Endothelial cell of umbilical vein (primary cell): Measurements from ENCODE around the gene SCTR. TPM values are rescaled to one million over a fixed set of nuclear protein-coding genes. Genes with fewer than 3 reads are reported as not detected.

Experiments
- BruUV-seq: library from RNA; stranded (reverse); fragments of 400-500 nt; replicated peaks from 2 replicates; lab custom pipeline; 2021; lab: Mats Ljungman, UMichigan
- CTCF ChIA-PET: fragments of 300-600, 350-600 bp; sonication (Branson Sonifier 250); formaldehyde crosslinking; loops from one replicate; lab custom pipeline; 2021; ENCODE audit warnings: antibody characterized with exemption, inconsistent platforms; lab: Charles Lee
- POLR2A ChIA-PET: fragments of 300-600, 350-600 bp; sonication (Branson Sonifier 250); formaldehyde crosslinking; loops from one replicate; lab custom pipeline; 2021; ENCODE audit warnings: antibody characterized with exemption, inconsistent platforms; lab: Charles Lee
- DNase-seq: peaks from one replicate; pipeline ENCODE4 v3.0.0-alpha.2; 2011; ENCODE audit warnings: low read depth, low spot score
- FAIRE-seq: peaks from 2 replicates; lab custom pipeline; 2011; peaks lifted over from hg19 to GRCh38; lab: Jason Lieb, UNC
- H2AFZ ChIP-seq: 2 replicates; pipeline ENCODE4 v1.6.0; 2012; ENCODE audit warnings: low read depth, low read length, control low read depth, inconsistent platforms
- H3K27ac ChIP-seq: 2 replicates; pipeline ENCODE4 v1.5.1; 2011; ENCODE audit warnings: low read depth, mild to moderate bottlenecking, control low read depth, low read length, moderate library complexity; ENCODE audit not compliant: insufficient read depth
- H3K27me3 ChIP-seq, 2 experiments: 2 replicates each; pipeline versions ENCODE4 v1.6.0 to v1.6.1; 2011; ENCODE audit warnings: low read length in 2 of 2, mixed read lengths in 1 of 2; ENCODE audit not compliant: control insufficient read depth in 2 of 2, insufficient read depth in 2 of 2
- H3K36me3 ChIP-seq, 2 experiments: 2 replicates in 1 of 2; 3 replicates in 1 of 2; pipeline ENCODE4 v1.5.1; 2011; ENCODE audit warnings: low read length in 2 of 2, mild to moderate bottlenecking in 1 of 2, moderate library complexity in 1 of 2; ENCODE audit not compliant: control insufficient read depth in 2 of 2, insufficient read depth in 2 of 2; ENCODE audit errors: extremely low read depth in 1 of 2
- H3K4me1 ChIP-seq: 3 replicates; pipeline ENCODE4 v1.5.1; 2011; ENCODE audit warnings: mild to moderate bottlenecking, low read length; ENCODE audit not compliant: control insufficient read depth, insufficient read depth; ENCODE audit errors: extremely low read depth
- H3K4me2 ChIP-seq: 2 replicates; pipeline ENCODE4 v1.6.1; 2011; ENCODE audit warnings: low read length, control low read depth, mixed read lengths; ENCODE audit not compliant: insufficient read depth
- H3K4me3 ChIP-seq, 3 experiments: fragments of 200-600 bp in 1 of 3; sonication (generic), shearing (Covaris generic) in 1 of 3; replicated peaks in 1 of 3; 2 replicates each; pipeline ENCODE4 v1.5.1; 2011 to 2016; ENCODE audit warnings: control low read depth in 3 of 3, low read length in 3 of 3, mild to moderate bottlenecking in 2 of 3, inconsistent platforms in 1 of 3, low read depth in 1 of 3, moderate library complexity in 1 of 3; ENCODE audit not compliant: insufficient read depth in 1 of 3
- H3K79me2 ChIP-seq: 2 replicates; pipeline ENCODE4 v1.6.0; 2012; ENCODE audit warnings: low read length, inconsistent platforms; ENCODE audit not compliant: control insufficient read depth, insufficient read depth
- H3K9ac ChIP-seq: replicated peaks from 2 replicates; pipeline ENCODE3; 2011; ENCODE audit warnings: low read length, control low read depth; ENCODE audit not compliant: insufficient read depth; ENCODE audit errors: extremely low read depth
- H3K9me1 ChIP-seq: replicated peaks from 3 replicates; pipeline ENCODE4 v1.6.0; 2011; ENCODE audit warnings: mild to moderate bottlenecking, low read length; ENCODE audit not compliant: control insufficient read depth, insufficient read depth; ENCODE audit errors: extremely low read depth
- H3K9me3 ChIP-seq: replicated peaks from 2 replicates; pipeline ENCODE4 v1.5.1; 2012; ENCODE audit warnings: low read length, inconsistent platforms; ENCODE audit not compliant: control insufficient read depth, insufficient read depth
- H4K20me1 ChIP-seq: replicated peaks from 2 replicates; pipeline ENCODE3; 2011; ENCODE audit warnings: mild to moderate bottlenecking, low read length; ENCODE audit not compliant: control insufficient read depth, insufficient read depth; ENCODE audit errors: extremely low read depth
- EZH2 ChIP-seq: IDR thresholded peaks from 2 replicates; pipeline ENCODE4 v1.6.1; 2012; ENCODE audit warnings: borderline replicate concordance, low read depth, mild to moderate bottlenecking, moderate library complexity, low read length, inconsistent platforms; ENCODE audit not compliant: severe bottlenecking
- FOS ChIP-seq: IDR thresholded peaks from 2 replicates; pipeline ENCODE4 v1.6.1; 2011; ENCODE audit warnings: mild to moderate bottlenecking, low read length, moderate library complexity, borderline replicate concordance; ENCODE audit not compliant: insufficient read depth
- GATA2 ChIP-seq: IDR thresholded peaks from 2 replicates; pipeline ENCODE4 v1.7.0; 2011; ENCODE audit warnings: low read depth, mild to moderate bottlenecking, moderate library complexity, mixed read lengths, low read length; ENCODE audit not compliant: insufficient read length, insufficient read depth
- JUN ChIP-seq: IDR thresholded peaks from 2 replicates; pipeline ENCODE4 v1.6.1; 2011; ENCODE audit warnings: borderline replicate concordance, low read depth; ENCODE audit not compliant: insufficient read length, insufficient read depth
- MYC ChIP-seq: IDR thresholded peaks from one replicate; pipeline ENCODE4 v1.6.1; 2011; ENCODE audit warnings: mild to moderate bottlenecking, low read depth, low read length
- POLR2A ChIP-seq: IDR thresholded peaks from 2 replicates; pipeline ENCODE4 v1.6.1; 2012; ENCODE audit warnings: low read depth, mild to moderate bottlenecking, control low read depth, low read length
- POLR2AphosphoS5 ChIP-seq: IDR thresholded peaks from 2 replicates; pipeline ENCODE4 v1.6.1; 2012; ENCODE audit warnings: low read depth, mild to moderate bottlenecking, control low read depth, low read length, moderate library complexity; ENCODE audit not compliant: insufficient read depth
- dilution Hi-C: fragments of 300-500 bp; cut with MboI; formaldehyde crosslinking; loops from one replicate; pipeline ENCODE4 v1.15.0; 2019; ENCODE audit warnings: low sequenced_read_pairs; ENCODE audit not compliant: extremely low pct_ligation_motif_present
- intact Hi-C: fragments of 100-400 bp; cut with micrococcal nuclease; formaldehyde crosslinking; loops from one replicate; pipeline ENCODE4 v1.10.0; 2022
- polyA plus RNA-seq, 4 experiments: library from polyadenylated mRNA; depleted of rRNA in 3 of 4; stranded (reverse) in 3 of 4; unstranded in 1 of 4; fragments of >200 nt; gene quantifications; 2 replicates each; pipeline versions ENCODE4 v1.2.1 to v1.2.3, GENCODE V29; 2011 to 2012; ENCODE audit warnings: missing spikeins in 1 of 4
- total RNA-seq: library from RNA; stranded (reverse); gene quantifications from 2 replicates; pipeline ENCODE4 v1.2.3, GENCODE V29; 2021
- TF ChIP-seq, protein P1 (sequence below): IDR thresholded peaks from 2 replicates; pipeline ENCODE4 v1.6.1; 2011; ENCODE audit not compliant: insufficient read depth, insufficient read length
- TF ChIP-seq, protein P2 (sequence below), 2 donors: IDR thresholded peaks; 1 replicate in 1 of 2; 2 replicates in 1 of 2; pipeline ENCODE4 v1.5.1; 2011; ENCODE audit warnings: low read length in 2 of 2, mild to moderate bottlenecking in 2 of 2, moderate library complexity in 2 of 2, control low read depth in 1 of 2, inconsistent platforms in 1 of 2, low read depth in 1 of 2; ENCODE audit not compliant: insufficient read depth in 1 of 2; ENCODE audit errors: extremely low read depth in 1 of 2

Gene SCTR
- total and polyA plus RNA-seq, 2 donors (not counting 3 experiments of a cell fraction or from before 2014, with no cell fraction given): not detected

GRCh38 chr2:119481501-119482455 is 42.5 kb downstream of the SCTR start:
- no peaks in the 10 kb centered on the region for H3K27me3 ChIP-seq
- FAIRE-seq: no peak
- no peaks in the 10 kb centered on the region for H3K4me1 ChIP-seq
- no peak overlapping the region for H3K4me3 ChIP-seq
- no peak overlapping the region for H3K4me2 ChIP-seq
- H3K27ac ChIP-seq: no peak overlapping the region
- H2AFZ ChIP-seq: no peak overlapping the region
- H3K9me1 ChIP-seq: no peaks in the 10 kb centered on the region
- no peaks in the 10 kb centered on the region for H4K20me1 ChIP-seq
- ChIA-PET POLR2A (no interaction called here), CTCF (interaction anchor here (1.0 kb wide), 2 partner anchors 58 to 75 kb away, joined by 3 read pairs; no protein-coding TSS in a partner anchor)
- intact Hi-C loops: no loop called here
- DNase-seq: no peak
- no peaks in the 10 kb centered on the region for H3K79me2 ChIP-seq
- TF ChIP-seq POLR2AphosphoS5: no peak
- TF ChIP-seq JUN: no peak
- TF ChIP-seq, protein P1, sequence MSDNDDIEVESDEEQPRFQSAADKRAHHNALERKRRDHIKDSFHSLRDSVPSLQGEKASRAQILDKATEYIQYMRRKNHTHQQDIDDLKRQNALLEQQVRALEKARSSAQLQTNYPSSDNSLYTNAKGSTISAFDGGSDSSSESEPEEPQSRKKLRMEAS: no peak
- no peak for TF ChIP-seq POLR2A
- TF ChIP-seq, protein P2, sequence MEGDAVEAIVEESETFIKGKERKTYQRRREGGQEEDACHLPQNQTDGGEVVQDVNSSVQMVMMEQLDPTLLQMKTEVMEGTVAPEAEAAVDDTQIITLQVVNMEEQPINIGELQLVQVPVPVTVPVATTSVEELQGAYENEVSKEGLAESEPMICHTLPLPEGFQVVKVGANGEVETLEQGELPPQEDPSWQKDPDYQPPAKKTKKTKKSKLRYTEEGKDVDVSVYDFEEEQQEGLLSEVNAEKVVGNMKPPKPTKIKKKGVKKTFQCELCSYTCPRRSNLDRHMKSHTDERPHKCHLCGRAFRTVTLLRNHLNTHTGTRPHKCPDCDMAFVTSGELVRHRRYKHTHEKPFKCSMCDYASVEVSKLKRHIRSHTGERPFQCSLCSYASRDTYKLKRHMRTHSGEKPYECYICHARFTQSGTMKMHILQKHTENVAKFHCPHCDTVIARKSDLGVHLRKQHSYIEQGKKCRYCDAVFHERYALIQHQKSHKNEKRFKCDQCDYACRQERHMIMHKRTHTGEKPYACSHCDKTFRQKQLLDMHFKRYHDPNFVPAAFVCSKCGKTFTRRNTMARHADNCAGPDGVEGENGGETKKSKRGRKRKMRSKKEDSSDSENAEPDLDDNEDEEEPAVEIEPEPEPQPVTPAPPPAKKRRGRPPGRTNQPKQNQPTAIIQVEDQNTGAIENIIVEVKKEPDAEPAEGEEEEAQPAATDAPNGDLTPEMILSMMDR (IDR thresholded peaks at IDR 0.05; ENCODE audit: extremely low read depth in 1 of 2, insufficient read depth in 1 of 2, low read depth in 1 of 2, low read length in 2 of 2): no peak
- no peak for TF ChIP-seq MYC
- TF ChIP-seq EZH2: no peak
- TF ChIP-seq GATA2: no peak
- TF ChIP-seq FOS: no peak
- H3K9me3 ChIP-seq: no peaks in the 10 kb centered on the region
- no TSS peak for BruUV-seq
- dilution Hi-C loops: no loop called here
- H3K36me3 ChIP-seq: no peaks in the 10 kb centered on the region
- no peak overlapping the region for H3K9ac ChIP-seq
